Activated CD8-positive, alpha-beta T cell treated with anti-CD3 and anti-CD28 coated beads for 36 hours (primary cell): ENCODE data around the gene RABGEF1. TPM values are rescaled to one million over a fixed set of nuclear protein-coding genes. Genes with fewer than 3 reads are reported as not detected.
"Not testable (repeated sequence)": the region's sequence is repeated elsewhere in the genome, so short reads cannot be mapped to it uniquely, and the experiment has no call there.

ENCODE experiments used
- ATAC-seq: fragments of 200-7000 bp; cut with Tn5 transposase; one replicate; pipeline ENCODE4 v1.10.0; 2021; ENCODE audit warnings: mild to moderate bottlenecking, moderate library complexity
- CTCF ChIA-PET: fragments of 350-600 bp; sonication (Branson Sonifier 250); formaldehyde crosslinking; loops from one replicate; lab custom pipeline; 2021; ENCODE audit warnings: antibody characterized with exemption; lab: Charles Lee
- POLR2A ChIA-PET: fragments of 350-600 bp; sonication (Branson Sonifier 250); formaldehyde crosslinking; loops from one replicate; lab custom pipeline; 2021; ENCODE audit warnings: antibody characterized with exemption; lab: Charles Lee
- DNase-seq: peaks from one replicate; pipeline ENCODE4 v3.0.0-alpha.2; 2020
- H3K27ac Mint-ChIP-seq: one replicate; pipeline ENCODE4 v1.8.0; 2021; ENCODE audit warnings: mild to moderate bottlenecking, mixed read lengths
- H3K27me3 Mint-ChIP-seq: one replicate; pipeline ENCODE4 v1.8.0; 2021; ENCODE audit warnings: mixed read lengths
- H3K36me3 Mint-ChIP-seq: one replicate; pipeline ENCODE4 v1.8.0; 2021; ENCODE audit warnings: low read depth, mixed read lengths
- H3K4me1 Mint-ChIP-seq: one replicate; pipeline ENCODE4 v1.8.0; 2021; ENCODE audit warnings: low read depth, mixed read lengths
- H3K4me3 Mint-ChIP-seq: one replicate; pipeline ENCODE4 v1.8.0; 2021; ENCODE audit warnings: mild to moderate bottlenecking, moderate library complexity, mixed read lengths
- H3K9me3 Mint-ChIP-seq: one replicate; pipeline ENCODE4 v1.8.0; 2021; ENCODE audit warnings: mixed read lengths
- CTCF ChIP-seq: fragments of 200-600 bp; IDR thresholded peaks from one replicate; pipeline ENCODE4 v1.8.0; 2022; ENCODE audit warnings: antibody characterized with exemption, mild to moderate bottlenecking
- intact Hi-C: fragments of 100-400 bp; cut with micrococcal nuclease; formaldehyde crosslinking; loops from one replicate; pipeline ENCODE4 v1.10.0; 2022
- total RNA-seq, 2 experiments: library from RNA; stranded (reverse); gene quantifications; one replicate each; pipeline ENCODE4 v1.2.3, GENCODE V29; 2021

Gene RABGEF1
- total RNA-seq, 2 experiments from 2014 or later, result 17.5 to 19.2 TPM

- ChIA-PET POLR2A (no interaction called here), CTCF (no interaction called here)
- ATAC-seq (no peak), DNase-seq (no peak)
- Mint-ChIP-seq H3K27me3 (no peaks in the 10 kb centered on the region), H3K4me3 (no peak overlapping the region), H3K9me3 (no peaks in the 10 kb centered on the region), H3K27ac (no peak overlapping the region), H3K36me3 (peaks cover 26% of the 10 kb centered on the region), H3K4me1 (no peaks in the 10 kb centered on the region)
- intact Hi-C loops, result no loop called here
- no peak for TF ChIP-seq CTCF
These were observed 63.5 kb downstream of the RABGEF1 start for GRCh38 chr7:66804001-66804400.

GRCh38 chr7:66807736-66808135, 67.2 kb downstream of the RABGEF1 start:
- no peaks in the 10 kb centered on the region for H3K27me3 Mint-ChIP-seq
- peaks cover 29% of the 10 kb centered on the region for H3K36me3 Mint-ChIP-seq

GRCh38 chr7:66810716-66811115, 70.2 kb downstream of the RABGEF1 start:
- intact Hi-C loops, result no loop called here
- Mint-ChIP-seq H3K27me3 (no peaks in the 10 kb centered on the region), H3K4me1 (peaks cover 1% of the 10 kb centered on the region), H3K27ac (no peak overlapping the region), H3K4me3 (no peak overlapping the region), H3K36me3 (peaks cover 22% of the 10 kb centered on the region), H3K9me3 (no peaks in the 10 kb centered on the region)
- DNase-seq (no peak), ATAC-seq (no peak)
- ChIA-PET POLR2A (interaction anchor here (0.6 to 1.2 kb wide), 2 partner anchors 13 to 124 kb away, joined by 3 read pairs; no protein-coding TSS in a partner anchor), CTCF (interaction anchor here (1.0 to 1.3 kb wide), 2 partner anchors 9 to 22 kb away, joined by 3 to 5 read pairs; no protein-coding TSS in a partner anchor)
- no peak for TF ChIP-seq CTCF

More at GRCh38 chr7:66807736-66808135, 67.2 kb downstream of the RABGEF1 start:
- no peak overlapping the region for H3K27ac Mint-ChIP-seq
- no peaks in the 10 kb centered on the region for H3K4me1 Mint-ChIP-seq
- no peak for TF ChIP-seq CTCF
- ChIA-PET POLR2A (no interaction called here), CTCF (no interaction called here)
- H3K4me3 Mint-ChIP-seq, result no peak overlapping the region
- no peaks in the 10 kb centered on the region for H3K9me3 Mint-ChIP-seq
- DNase-seq (no peak), ATAC-seq (no peak)
- intact Hi-C loops, result no loop called here

- H3K4me3 Mint-ChIP-seq, H3K27me3 Mint-ChIP-seq, CTCF ChIA-PET, DNase-seq, H3K9me3 Mint-ChIP-seq, H3K36me3 Mint-ChIP-seq, ATAC-seq, H3K27ac Mint-ChIP-seq, POLR2A ChIA-PET, intact Hi-C loops, H3K4me1 Mint-ChIP-seq: not testable (repeated sequence)
These were observed 74.8 kb downstream of the RABGEF1 start for GRCh38 chr7:66815186-66815875.

DNA sequence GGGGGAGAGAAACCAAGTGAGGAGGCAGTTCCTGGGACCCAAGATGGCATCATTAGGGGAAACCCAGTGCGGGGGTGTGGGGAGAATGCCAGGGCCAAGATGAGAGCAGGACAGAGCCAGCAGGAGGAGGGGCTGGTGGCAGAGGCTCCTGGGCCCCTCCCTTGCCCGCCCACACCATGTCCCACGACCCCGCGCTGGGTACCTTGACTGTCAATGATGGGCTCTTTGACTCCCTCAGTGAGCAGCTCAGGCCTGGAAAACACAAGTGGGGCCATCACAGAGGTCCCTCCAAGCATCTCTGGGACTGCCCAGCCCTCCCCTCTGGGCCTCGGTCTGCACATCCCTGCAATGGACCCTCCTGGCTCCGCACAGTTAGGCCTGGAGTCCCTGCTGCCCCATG, 75.4 kb downstream of the RABGEF1 start:
- no peaks in the 10 kb centered on the region for H3K9me3 Mint-ChIP-seq
- H3K4me1 Mint-ChIP-seq, result peaks cover 2% of the 10 kb centered on the region
- ATAC-seq (peak; percentile 42), DNase-seq (peak; percentile 30)
- no peak overlapping the region for H3K27ac Mint-ChIP-seq
- POLR2A ChIA-PET, result no interaction called here
- TF ChIP-seq CTCF, result no peak
- peaks cover 4% of the 10 kb centered on the region for H3K36me3 Mint-ChIP-seq
- CTCF ChIA-PET, result interaction anchor here (1.8 kb wide), 1 partner anchor 10 kb away, joined by 5 read pairs; no protein-coding TSS in a partner anchor
- intact Hi-C loops, result no loop called here
- H3K4me3 Mint-ChIP-seq, result no peak overlapping the region
- no peaks in the 10 kb centered on the region for H3K27me3 Mint-ChIP-seq

DNA sequence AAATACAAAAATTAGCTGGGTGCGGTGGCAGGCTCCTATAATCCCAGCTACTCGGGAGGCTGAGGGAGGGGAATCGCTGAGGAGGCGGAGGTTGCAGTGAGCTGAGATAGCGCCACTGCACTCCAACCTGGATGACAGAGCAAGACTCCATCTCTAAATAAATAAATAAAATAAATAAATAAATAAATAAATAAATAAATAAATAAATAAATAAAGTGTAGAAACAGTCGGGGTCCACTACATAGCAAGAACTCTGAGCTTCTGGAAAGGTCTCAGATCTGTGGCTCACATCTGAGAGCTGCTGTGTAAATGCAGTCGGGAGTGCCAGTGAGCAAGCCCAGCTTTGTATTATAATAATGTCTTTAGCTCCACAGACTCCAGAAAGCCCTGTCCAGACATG, 76.1 kb downstream of the RABGEF1 start:
- H3K9me3 Mint-ChIP-seq, ATAC-seq, intact Hi-C loops, POLR2A ChIA-PET, H3K4me1 Mint-ChIP-seq, H3K4me3 Mint-ChIP-seq, DNase-seq, H3K36me3 Mint-ChIP-seq, H3K27ac Mint-ChIP-seq, H3K27me3 Mint-ChIP-seq: not testable (repeated sequence)
- CTCF ChIA-PET, result interaction anchor here (1.8 kb wide), 1 partner anchor 10 kb away, joined by 5 read pairs; no protein-coding TSS in a partner anchor

DNA sequence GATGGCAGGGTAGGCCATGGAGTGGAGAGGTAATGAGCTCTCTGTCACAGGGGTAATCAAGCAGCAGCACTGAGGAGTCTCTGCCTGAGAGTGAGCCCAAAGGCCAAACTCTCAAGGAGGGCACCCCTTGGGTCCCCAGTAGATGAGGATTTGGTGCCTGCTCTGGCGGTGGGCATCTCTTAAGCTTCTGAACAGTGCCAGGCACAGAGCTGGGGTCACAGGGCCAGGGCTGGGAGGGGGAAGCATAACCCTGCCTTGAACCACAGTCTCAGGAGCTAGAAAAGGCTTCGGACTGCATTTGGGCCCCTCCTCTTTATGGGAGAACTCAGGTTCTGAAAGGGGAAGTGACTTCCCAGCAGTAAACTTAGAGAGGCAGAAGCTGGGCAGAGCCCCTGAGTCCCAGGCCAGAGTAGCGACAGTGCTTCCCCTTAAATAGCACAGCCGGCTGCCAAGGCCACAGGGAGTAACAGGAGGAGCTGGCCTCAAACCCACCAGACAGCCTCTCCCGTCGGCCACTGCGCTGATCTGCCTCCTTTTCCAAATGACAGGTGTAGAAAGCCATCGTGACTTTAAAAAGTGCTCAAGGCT, 76.8 kb downstream of the RABGEF1 start:
- H3K36me3 Mint-ChIP-seq, ATAC-seq, H3K4me1 Mint-ChIP-seq, H3K27ac Mint-ChIP-seq, H3K4me3 Mint-ChIP-seq, H3K27me3 Mint-ChIP-seq, intact Hi-C loops, DNase-seq, H3K9me3 Mint-ChIP-seq: not testable (repeated sequence)
- CTCF ChIA-PET, result interaction anchor here (1.8 kb wide), 1 partner anchor 9 kb away, joined by 5 read pairs; no protein-coding TSS in a partner anchor
- POLR2A ChIA-PET, result interaction anchor here (0.6 kb wide), 1 partner anchor 175 kb away, joined by 4 read pairs; no protein-coding TSS in a partner anchor

- H3K4me3 Mint-ChIP-seq, DNase-seq, H3K36me3 Mint-ChIP-seq, H3K27me3 Mint-ChIP-seq, intact Hi-C loops, H3K27ac Mint-ChIP-seq, H3K9me3 Mint-ChIP-seq, H3K4me1 Mint-ChIP-seq, ATAC-seq: not testable (repeated sequence)
- CTCF ChIA-PET, result interaction anchor here (1.8 kb wide), 1 partner anchor 8 kb away, joined by 5 read pairs; no protein-coding TSS in a partner anchor
- POLR2A ChIA-PET, result interaction anchor here (0.6 kb wide), 1 partner anchor 175 kb away, joined by 4 read pairs; no protein-coding TSS in a partner anchor
These were observed 77.4 kb downstream of the RABGEF1 start for GRCh38 chr7:66817956-66818355.
